ENCODE results near the gene HSD17B13.

Gene HSD17B13, protein sequence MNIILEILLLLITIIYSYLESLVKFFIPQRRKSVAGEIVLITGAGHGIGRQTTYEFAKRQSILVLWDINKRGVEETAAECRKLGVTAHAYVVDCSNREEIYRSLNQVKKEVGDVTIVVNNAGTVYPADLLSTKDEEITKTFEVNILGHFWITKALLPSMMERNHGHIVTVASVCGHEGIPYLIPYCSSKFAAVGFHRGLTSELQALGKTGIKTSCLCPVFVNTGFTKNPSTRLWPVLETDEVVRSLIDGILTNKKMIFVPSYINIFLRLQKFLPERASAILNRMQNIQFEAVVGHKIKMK

GRCh38 chr4:87322754-87323153 is at the start of gene HSD17B13:
HSD17B13 (minus strand) TSS chr4:87322882; CDS start chr4:87322841, 41 bp downstream.
- no peaks in the 10 kb centered on the region for H3K27me3 ChIP-seq (ENCODE audit: low read depth)
- DNase-seq (ENCODE audit: low spot score in 2 of 2) = no peak
- H3K36me3 ChIP-seq (replicated peaks) = no peaks in the 10 kb centered on the region
- in situ Hi-C loops (cut with MboI; ENCODE audit: low sequenced_read_pairs) = no loop called here
- H3K4me3 ChIP-seq = no peak within 1 kb of the TSS
- H3K9me3 ChIP-seq = no peaks in the 10 kb centered on the region
- no peaks in the 10 kb centered on the region for H3K4me1 ChIP-seq

GRCh38 chr4:87370068-87370467 is 47.4 kb upstream of the HSD17B13 start:
- H3K36me3 ChIP-seq (replicated peaks) = peaks cover 76% of the 10 kb centered on the region
- no peaks in the 10 kb centered on the region for H3K9me3 ChIP-seq
- in situ Hi-C loops (cut with MboI; ENCODE audit: low sequenced_read_pairs) = loop anchor here (10.0 kb wide), 1 partner anchor 95 kb away; no protein-coding TSS in a partner anchor
- no peak overlapping the region for H3K4me3 ChIP-seq
- DNase-seq (ENCODE audit: low spot score in 2 of 2) = no peak
- H3K27me3 ChIP-seq (ENCODE audit: low read depth) = no peaks in the 10 kb centered on the region
- H3K4me1 ChIP-seq = 0 out of 2 replicates have a peak, but pooled peaks cover 3% of the 10 kb centered on the region

DNA sequence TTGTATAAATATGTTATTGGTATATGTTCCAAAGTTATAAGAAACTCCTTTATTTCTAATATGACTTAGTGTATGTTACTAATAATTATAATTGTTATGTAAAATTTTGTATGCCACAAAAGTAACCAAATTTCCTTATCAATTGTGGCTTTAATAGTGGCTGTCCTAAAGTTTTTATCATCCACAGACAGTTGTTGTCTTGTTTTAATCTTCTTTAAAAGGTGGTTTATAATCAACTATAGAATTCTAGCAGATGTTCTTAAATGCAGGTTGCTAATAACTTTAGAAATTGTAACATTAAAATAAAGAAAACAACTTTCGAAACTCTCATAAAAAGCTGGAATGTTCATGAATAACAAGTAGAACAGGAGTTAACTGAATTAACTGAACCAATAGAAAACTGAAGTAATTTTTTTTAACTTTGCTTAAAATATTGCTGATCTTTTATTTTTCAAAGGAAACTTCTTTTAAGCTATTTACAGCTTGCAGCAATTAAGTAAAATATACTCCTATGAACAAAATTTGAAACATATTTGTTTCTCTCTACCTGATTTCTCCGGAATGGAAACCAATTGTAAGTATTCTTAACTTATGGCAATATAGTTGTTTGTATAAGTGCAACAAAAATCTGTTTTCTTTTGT is 44.0 kb upstream of the HSD17B13 start:
- no peak for DNase-seq (ENCODE audit: low spot score in 2 of 2)
- H3K4me1 ChIP-seq = 0 out of 2 replicates have a peak, but pooled peaks cover 3% of the 10 kb centered on the region
- H3K9me3 ChIP-seq = no peaks in the 10 kb centered on the region
- H3K36me3 ChIP-seq (replicated peaks) = peaks cover 80% of the 10 kb centered on the region
- no peak overlapping the region for H3K4me3 ChIP-seq
- no peaks in the 10 kb centered on the region for H3K27me3 ChIP-seq (ENCODE audit: low read depth)
- in situ Hi-C loops (cut with MboI; ENCODE audit: low sequenced_read_pairs) = no loop called here

GRCh38 chr4:87365348-87365747 is 42.7 kb upstream of the HSD17B13 start:
- no peak overlapping the region for H3K4me3 ChIP-seq
- H3K27me3 ChIP-seq (ENCODE audit: low read depth) = no peaks in the 10 kb centered on the region
- in situ Hi-C loops (cut with MboI; ENCODE audit: low sequenced_read_pairs) = no loop called here
- DNase-seq (ENCODE audit: low spot score in 2 of 2) = no peak
- H3K4me1 ChIP-seq = 0 out of 2 replicates have a peak, but pooled peaks cover 3% of the 10 kb centered on the region
- H3K36me3 ChIP-seq (replicated peaks) = peaks cover 72% of the 10 kb centered on the region
- H3K9me3 ChIP-seq = no peaks in the 10 kb centered on the region

DNA sequence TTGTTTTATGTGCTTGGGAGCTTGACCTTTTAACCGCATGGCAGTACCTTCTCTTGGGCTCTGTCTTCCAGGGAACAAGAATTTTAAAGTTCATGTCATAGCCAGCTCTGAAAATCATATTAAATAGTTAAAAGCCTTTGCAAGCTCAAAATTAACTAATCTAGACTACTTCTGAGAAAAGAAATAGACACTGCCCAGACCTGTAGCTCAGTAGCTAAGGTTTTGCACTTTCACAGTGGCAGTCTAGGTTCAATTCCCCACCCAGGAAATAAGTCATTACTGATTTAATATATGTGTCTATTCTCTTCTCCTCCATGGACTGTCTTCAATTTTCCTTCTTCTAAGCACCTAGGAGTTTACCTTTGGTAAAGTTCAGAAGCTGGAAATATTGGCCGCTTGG is 40.9 kb upstream of the HSD17B13 start:
- no peaks in the 10 kb centered on the region for H3K27me3 ChIP-seq (ENCODE audit: low read depth)
- H3K4me1 ChIP-seq = no peaks in the 10 kb centered on the region
- H3K9me3 ChIP-seq = no peaks in the 10 kb centered on the region
- H3K4me3 ChIP-seq = no peak overlapping the region
- no peak for DNase-seq (ENCODE audit: low spot score in 2 of 2)
- in situ Hi-C loops (cut with MboI; ENCODE audit: low sequenced_read_pairs) = no loop called here
- peaks cover 64% of the 10 kb centered on the region for H3K36me3 ChIP-seq (replicated peaks)

GRCh38 chr4:87360338-87360935 is 37.8 kb upstream of the HSD17B13 start:
- Histone ChIP-seq H3K4me1 (no peaks in the 10 kb centered on the region), H3K36me3 (replicated peaks) (peaks cover 61% of the 10 kb centered on the region), H3K4me3 (no peak overlapping the region), H3K27me3 (ENCODE audit: low read depth) (no peaks in the 10 kb centered on the region), H3K9me3 (no peaks in the 10 kb centered on the region)
- DNase-seq (ENCODE audit: low spot score in 2 of 2) = no peak
- in situ Hi-C loops (cut with MboI; ENCODE audit: low sequenced_read_pairs) = no loop called here

GRCh38 chr4:87359258-87359657 is 36.6 kb upstream of the HSD17B13 start:
- H3K36me3 ChIP-seq (replicated peaks) = peaks cover 52% of the 10 kb centered on the region
- no peaks in the 10 kb centered on the region for H3K27me3 ChIP-seq (ENCODE audit: low read depth)
- no peak overlapping the region for H3K4me3 ChIP-seq
- DNase-seq (ENCODE audit: low spot score in 2 of 2) = no peak
- in situ Hi-C loops (cut with MboI; ENCODE audit: low sequenced_read_pairs) = no loop called here
- H3K9me3 ChIP-seq = no peaks in the 10 kb centered on the region
- no peaks in the 10 kb centered on the region for H3K4me1 ChIP-seq

DNA sequence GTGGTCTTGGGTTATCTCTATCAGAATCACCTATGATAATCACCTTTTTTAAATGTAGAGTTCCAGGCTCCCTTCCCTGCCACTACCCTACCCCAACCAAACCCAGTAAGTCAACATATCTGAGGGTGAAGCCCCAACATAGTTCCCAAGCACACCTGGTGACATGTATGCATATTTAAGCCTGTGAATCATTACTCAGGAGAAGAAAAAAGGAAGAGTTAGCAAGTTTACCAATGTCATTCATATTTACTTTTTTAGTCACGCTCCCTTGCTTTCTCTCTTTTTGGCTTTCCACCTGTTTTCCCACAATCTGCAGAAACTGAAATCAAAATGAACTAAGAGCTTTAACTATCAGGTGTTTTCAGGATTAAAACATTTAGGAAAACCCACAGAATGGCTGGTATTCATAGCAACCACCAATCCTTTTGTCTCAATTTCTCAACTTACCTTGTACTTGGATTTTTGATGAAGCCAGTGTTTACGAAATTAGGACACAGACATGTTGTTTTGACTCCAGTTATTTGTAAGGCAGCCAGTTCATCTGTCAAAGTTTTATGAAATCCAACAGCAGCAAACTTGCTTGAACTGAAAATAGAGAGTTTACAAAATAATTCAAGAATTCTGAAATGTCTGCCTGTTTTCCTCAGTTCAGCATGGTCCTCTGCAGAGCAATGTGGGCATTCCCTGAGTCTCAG is 34.3 kb upstream of the HSD17B13 start:
- in situ Hi-C loops (cut with MboI; ENCODE audit: low sequenced_read_pairs) = no loop called here
- Histone ChIP-seq H3K4me1 (no peaks in the 10 kb centered on the region), H3K27me3 (ENCODE audit: low read depth) (no peaks in the 10 kb centered on the region), H3K4me3 (no peak overlapping the region), H3K36me3 (replicated peaks) (peaks cover 41% of the 10 kb centered on the region), H3K9me3 (no peaks in the 10 kb centered on the region)
- DNase-seq (ENCODE audit: low spot score in 2 of 2) = no peak

DNA sequence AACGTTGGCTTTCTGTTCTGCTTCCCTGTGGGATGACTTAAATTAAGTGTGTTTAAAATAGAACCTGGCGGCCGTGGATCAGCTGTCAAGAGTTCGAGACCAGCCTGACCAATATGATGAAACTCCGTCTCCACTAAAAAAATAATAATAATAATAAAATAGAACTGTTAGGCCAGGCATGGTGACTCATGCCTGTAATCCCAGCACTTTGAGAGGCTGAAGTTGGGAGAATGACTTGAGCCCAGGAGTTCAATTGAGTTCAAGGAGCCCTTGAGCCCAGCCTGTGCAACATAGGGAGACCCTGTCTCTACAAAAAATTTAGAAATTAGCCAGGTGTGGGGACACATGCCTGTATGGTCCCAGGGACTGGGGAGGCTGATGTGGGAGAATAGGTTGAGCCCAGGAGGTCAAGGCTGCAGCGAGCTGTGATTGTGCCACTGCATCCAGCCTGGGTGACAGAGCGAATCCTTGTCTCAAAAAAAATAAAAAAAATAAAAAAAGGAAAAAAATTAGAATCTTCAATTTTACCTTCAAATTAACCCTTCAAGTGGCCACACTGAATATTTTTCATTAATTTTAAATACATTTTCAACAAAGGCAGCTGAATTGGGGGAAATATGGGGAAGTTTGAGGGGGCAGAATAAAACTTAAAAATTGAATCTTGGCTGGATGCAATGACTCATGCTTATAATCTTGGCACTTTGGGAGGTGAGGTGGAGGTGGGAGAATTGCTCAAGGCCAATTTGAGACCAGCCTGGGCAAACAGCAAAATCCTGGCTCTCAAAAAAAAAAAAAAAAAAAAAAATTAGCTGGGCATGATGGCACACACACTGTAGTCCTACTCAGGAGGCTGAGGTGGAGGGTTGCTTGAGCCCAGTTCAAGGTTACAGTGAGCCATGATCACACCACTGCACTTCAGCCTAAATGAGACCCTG is 31.8 kb upstream of the HSD17B13 start:
- Histone ChIP-seq H3K4me1 (no peaks in the 10 kb centered on the region), H3K36me3 (replicated peaks) (peaks cover 38% of the 10 kb centered on the region), H3K9me3 (no peaks in the 10 kb centered on the region), H3K4me3 (no peak overlapping the region), H3K27me3 (ENCODE audit: low read depth) (no peaks in the 10 kb centered on the region)
- in situ Hi-C loops (cut with MboI; ENCODE audit: low sequenced_read_pairs) = no loop called here
- DNase-seq (ENCODE audit: low spot score in 2 of 2) = no peak

DNA sequence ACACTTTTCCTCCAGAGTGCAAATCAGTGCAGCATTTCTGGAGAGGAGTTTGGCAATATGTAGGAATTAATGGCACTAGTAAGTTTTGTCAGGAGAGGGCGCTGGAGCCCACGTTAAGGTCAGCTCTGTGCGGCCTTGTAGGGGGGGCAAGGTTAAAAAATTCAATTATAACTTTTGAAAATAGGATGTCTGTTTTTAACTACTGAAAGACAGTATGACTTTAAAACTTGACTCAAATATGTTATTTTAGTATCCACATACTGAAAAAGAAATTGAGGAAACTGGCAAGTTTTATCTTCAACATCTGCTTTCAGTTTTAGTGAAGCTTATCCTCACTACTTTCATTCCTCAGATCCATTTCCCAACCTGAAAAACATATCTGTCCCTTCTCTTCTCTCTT is 30.9 kb upstream of the HSD17B13 start:
- Histone ChIP-seq H3K4me1 (no peaks in the 10 kb centered on the region), H3K27me3 (ENCODE audit: low read depth) (no peaks in the 10 kb centered on the region), H3K9me3 (no peaks in the 10 kb centered on the region), H3K4me3 (no peak overlapping the region), H3K36me3 (replicated peaks) (peaks cover 31% of the 10 kb centered on the region)
- in situ Hi-C loops (cut with MboI; ENCODE audit: low sequenced_read_pairs) = no loop called here
- DNase-seq (ENCODE audit: low spot score in 2 of 2) = peak in 1 of 2 experiments; percentile 45

DNA sequence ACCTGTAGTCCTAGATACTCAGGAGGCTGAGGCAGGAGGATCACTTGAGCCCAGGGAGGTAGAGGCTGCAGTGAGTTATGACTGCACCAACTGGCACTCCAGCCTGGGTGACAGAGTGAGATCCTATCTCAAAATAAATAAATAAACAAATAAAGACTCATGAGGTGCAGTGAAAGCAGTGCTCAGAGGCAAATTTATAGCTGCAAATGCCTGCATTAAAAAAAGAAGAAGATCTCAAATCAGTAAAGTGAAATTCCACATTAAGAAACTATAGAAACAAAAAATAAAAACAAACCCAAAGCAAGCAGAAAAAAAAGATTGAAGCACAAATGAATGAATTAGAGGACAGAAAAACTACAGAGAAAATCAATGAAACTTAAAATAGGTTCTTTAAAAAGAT is 22.5 kb upstream of the HSD17B13 start:
- in situ Hi-C loops (cut with MboI; ENCODE audit: low sequenced_read_pairs) = no loop called here
- Histone ChIP-seq H3K9me3 (no peaks in the 10 kb centered on the region; the same call in none of the 2 replicates), H3K4me1 (no peaks in the 10 kb centered on the region), H3K4me3 (no peak overlapping the region), H3K36me3 (replicated peaks) (peaks cover 9% of the 10 kb centered on the region), H3K27me3 (ENCODE audit: low read depth) (no peaks in the 10 kb centered on the region)
- no peak for DNase-seq (ENCODE audit: low spot score in 2 of 2)

DNA sequence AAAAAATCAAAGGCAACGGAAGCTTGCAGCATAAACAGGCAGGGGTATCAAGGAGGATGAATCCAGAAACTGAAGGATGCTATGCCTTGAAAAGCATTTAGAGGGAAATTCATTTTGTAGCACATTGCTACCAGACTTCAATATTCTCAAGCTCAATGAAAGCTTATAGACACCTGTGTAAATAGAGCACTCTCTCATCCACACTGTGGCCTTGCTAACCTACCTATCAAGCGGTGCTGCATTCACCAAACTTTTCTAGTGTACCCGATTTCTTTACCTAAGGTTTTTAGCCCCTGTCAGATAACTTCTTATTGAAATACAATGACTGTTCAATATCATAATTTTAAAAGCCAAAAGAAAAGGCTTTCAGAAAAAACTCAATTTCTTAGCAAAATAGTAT is 20.2 kb upstream of the HSD17B13 start:
- no peak for DNase-seq (ENCODE audit: low spot score in 2 of 2)
- Histone ChIP-seq H3K4me3 (no peak overlapping the region), H3K36me3 (replicated peaks) (peaks cover 22% of the 10 kb centered on the region), H3K27me3 (ENCODE audit: low read depth) (no peaks in the 10 kb centered on the region), H3K4me1 (peaks cover 5% of the 10 kb centered on the region), H3K9me3 (no peaks in the 10 kb centered on the region; the same call in none of the 2 replicates)
- in situ Hi-C loops (cut with MboI; ENCODE audit: low sequenced_read_pairs) = no loop called here

Measured in HAP-1 (cell line).